ENCODE results near the gene CACNA1I.

CACNA1I gene

DNA sequence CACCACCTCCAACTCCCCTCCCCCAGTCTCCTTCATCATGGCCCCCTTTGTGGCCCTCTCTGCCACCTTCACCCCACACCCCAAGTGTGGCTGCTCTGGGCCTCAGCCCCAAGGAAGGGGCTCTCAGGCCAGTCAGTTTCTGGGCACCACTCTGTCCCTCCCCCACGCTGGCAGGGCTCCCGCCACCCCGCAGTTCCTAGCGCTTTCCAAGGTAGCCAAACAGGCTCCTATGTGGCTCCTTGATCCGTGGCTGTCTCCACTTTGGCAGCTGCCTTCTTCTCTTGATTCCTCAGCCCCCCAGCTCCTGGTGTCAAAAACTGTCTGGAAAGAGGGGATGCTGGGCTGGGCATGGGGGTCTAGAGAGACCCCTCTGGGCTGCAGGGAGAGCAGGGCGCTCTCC, 10.4 kb upstream of the CACNA1I start:
- H3K4me3 ChIP-seq (ENCODE audit: low read length) = no peak overlapping the region
- DNase-seq (ENCODE audit: low read depth) = no peak
- TF ChIP-seq, protein P1, sequence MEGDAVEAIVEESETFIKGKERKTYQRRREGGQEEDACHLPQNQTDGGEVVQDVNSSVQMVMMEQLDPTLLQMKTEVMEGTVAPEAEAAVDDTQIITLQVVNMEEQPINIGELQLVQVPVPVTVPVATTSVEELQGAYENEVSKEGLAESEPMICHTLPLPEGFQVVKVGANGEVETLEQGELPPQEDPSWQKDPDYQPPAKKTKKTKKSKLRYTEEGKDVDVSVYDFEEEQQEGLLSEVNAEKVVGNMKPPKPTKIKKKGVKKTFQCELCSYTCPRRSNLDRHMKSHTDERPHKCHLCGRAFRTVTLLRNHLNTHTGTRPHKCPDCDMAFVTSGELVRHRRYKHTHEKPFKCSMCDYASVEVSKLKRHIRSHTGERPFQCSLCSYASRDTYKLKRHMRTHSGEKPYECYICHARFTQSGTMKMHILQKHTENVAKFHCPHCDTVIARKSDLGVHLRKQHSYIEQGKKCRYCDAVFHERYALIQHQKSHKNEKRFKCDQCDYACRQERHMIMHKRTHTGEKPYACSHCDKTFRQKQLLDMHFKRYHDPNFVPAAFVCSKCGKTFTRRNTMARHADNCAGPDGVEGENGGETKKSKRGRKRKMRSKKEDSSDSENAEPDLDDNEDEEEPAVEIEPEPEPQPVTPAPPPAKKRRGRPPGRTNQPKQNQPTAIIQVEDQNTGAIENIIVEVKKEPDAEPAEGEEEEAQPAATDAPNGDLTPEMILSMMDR (IDR thresholded peaks at IDR 0.05; ENCODE audit: insufficient read depth, low read depth, low read length, missing control alignments) = no peak

DNA sequence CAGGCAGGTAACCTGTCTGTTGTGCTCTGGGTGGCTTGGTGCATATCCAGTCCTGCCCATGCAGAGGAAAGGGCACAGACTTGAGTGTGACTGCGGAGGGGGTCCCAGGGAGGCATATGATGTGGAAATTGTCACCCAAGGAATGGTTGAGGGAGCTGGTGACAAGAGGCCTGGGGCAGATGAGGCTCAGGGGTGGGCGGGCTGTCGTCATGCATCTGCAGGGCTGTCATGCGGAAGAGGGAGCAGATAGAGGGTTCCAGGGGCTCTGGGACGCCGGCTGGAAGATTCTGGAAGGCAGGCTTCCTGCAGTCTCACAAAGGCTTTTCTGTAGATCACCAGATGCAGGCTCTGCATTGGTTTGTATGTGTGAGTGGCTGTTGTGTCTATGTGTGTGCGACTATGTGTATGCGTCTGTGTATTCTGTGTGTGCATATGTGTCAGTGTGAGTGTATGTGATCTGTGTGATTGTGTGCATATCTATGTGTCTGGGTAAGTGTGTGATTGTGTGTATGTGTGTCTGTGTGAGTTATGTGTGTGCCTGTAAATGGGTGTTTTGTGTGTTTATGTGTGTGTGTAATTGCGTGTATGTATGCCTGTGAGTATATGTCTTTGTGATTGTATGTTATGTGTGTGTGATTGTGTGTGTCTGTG, 7.6 kb upstream of the CACNA1I start:
- H3K4me3 ChIP-seq (ENCODE audit: low read length) = no peak overlapping the region
- DNase-seq (ENCODE audit: low read depth) = no peak
- TF ChIP-seq, protein P1 (IDR thresholded peaks at IDR 0.05; ENCODE audit: insufficient read depth, low read depth, low read length, missing control alignments) = no peak

DNA sequence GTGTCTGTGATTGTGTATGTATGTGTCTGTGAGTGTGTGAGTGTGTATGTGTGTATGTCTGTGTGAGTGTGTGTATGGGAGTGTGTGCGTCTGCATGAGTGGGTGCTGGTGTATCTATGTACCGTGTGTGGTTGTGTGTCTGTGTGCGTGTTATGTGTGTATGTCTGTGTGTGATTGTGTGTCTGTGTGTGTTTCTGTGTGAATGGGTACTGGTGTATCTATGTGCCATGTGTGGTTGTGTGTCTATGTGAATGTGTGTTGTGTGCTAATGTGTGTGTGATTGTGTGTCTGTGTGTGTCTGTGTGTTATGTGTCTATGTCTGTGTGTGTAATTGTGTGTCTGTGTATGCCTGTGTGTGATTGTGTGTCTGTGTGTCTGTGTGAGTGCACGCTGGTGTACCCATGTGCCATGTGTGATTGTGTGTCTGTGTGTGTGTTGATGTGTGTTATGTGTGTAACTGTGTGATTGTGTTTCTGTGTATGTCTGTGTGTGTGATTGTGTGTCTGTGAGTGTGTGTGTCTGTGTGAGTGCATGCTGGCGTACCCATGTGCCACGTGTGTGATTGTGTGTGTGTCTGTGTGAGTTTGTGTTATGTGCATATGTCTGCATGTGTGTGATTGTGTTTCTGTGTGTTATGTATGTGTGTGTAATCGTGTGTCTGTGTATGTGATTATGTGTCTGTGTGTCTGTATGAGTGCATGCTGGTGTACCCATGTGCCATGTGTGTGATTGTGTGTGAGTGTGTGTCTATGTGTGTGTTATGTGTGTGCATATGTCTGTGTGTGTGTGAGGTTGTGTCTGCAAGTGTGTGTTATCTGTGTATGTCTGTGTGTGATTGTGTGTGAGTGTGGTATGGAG, 6.8 kb upstream of the CACNA1I start:
- no peak overlapping the region for H3K4me3 ChIP-seq (ENCODE audit: low read length)
- TF ChIP-seq, protein P1 (IDR thresholded peaks at IDR 0.05; ENCODE audit: insufficient read depth, low read depth, low read length, missing control alignments) = no peak
- DNase-seq (ENCODE audit: low read depth) = no peak

DNA sequence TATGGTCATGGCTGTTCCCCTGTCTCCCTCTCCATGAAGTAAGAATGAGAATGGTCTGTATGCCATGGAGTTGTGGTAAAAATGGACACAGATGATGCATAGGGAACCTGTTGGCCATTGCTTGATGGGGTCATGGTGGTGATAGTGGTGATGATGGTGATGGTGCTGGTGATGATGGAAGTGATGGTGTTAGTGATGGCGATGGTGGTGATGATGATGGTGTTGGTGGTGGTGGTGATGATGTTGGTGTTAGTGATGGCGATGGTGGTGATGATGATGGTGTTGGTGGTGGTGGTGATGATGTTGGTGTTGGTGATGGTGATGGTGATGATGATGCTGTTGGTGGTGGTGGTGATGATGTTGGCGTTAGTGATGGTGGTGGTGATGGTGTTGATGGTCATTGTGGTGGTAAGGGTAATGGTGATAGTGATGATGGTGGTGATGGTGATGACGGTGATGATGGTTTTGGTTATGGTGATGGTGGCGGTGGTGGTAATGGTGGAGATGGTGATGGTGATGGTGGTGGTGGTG, 5.1 kb upstream of the CACNA1I start:
- no peak overlapping the region for H3K4me3 ChIP-seq (ENCODE audit: low read length)
- TF ChIP-seq, protein P1 (IDR thresholded peaks at IDR 0.05; ENCODE audit: insufficient read depth, low read depth, low read length, missing control alignments) = no peak
- DNase-seq (ENCODE audit: low read depth) = no peak

DNA sequence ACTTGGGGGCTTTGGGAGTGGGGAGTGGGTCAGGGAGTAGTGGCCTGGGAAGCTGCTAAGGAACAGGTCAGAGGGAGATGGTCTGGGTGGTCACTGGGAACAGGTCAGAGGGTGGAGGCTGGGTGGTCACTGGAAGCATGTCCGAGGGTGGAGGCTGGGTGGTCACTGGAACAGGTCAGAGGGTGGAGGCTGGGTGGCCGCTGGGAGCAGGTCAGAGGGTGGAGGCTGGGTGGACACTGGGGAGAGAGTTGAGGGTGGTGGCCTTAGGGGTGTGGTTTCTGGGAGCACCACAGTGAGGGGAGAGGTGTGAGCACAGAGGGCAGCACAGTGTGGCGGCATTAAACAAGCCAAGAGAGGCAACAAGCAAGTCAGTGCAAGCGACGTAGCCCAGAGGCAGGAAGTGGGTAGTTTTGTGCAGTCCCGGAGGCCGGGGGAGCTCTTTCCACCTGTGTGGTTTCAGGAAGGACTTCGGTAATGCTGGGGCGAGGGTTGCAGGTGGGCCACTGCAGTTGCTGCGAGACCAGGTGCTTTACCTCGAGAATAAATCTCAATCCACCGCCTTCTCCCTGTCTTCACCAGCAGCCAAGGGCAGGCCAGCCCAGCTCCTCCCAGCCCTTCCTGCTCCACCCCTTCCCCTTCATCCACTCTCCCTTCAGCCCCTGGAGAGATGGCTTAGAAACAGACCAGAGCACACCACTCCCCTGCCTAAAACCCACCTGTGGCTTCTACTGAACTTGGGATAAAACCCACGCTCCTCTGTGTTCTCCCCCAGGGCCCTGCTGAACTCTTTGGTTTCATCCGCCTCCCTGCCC, 3.2 kb upstream of the CACNA1I start:
- TF ChIP-seq, protein P1 (IDR thresholded peaks at IDR 0.05; ENCODE audit: insufficient read depth, low read depth, low read length, missing control alignments) = no peak
- H3K4me3 ChIP-seq (ENCODE audit: low read length) = no peak overlapping the region
- peak; percentile 66 for DNase-seq (ENCODE audit: low read depth)

DNA sequence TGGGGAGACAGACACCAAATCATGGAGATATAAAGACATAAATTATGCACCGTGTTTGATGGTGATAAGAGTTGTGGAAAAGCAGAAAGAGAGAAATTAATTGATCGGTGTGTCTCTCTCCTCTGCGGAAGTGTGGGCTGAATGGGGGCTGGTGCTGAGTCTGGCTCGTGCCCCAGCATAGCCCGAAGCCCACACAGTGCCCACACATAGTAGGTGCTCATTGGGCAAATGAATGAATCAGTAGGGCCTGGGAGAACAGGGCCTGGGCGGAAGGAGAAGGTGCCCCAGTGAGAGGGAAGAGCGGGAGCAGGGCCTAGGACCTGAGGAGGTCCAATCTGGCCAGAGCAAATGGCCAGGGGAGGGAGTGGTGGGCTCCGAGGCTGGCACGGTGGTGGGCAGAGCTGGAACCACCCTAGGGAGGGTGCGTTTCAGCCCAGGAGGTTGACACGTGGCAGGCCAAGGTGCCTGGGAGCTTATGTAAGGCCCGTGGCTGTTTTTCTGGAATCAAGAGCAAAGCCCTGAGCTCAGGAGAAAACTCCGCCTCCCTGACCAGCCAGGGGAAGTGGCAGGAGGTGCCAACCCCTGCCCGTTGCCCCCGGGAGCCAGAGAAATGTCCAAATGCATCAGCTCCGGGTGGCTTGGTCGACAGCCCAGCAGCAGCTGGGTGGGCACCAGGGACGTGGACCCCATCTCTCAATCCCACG, 2.1 kb upstream of the CACNA1I start:
- TF ChIP-seq, protein P1 (IDR thresholded peaks at IDR 0.05; ENCODE audit: insufficient read depth, low read depth, low read length, missing control alignments) = no peak
- DNase-seq (ENCODE audit: low read depth) = no peak
- no peak overlapping the region for H3K4me3 ChIP-seq (ENCODE audit: low read length)

All from epithelial cell of esophagus (primary cell).